Fibroblast of lung (primary cell): ENCODE data around the gene HIPK2.

Experiments
- EZH2 ChIP-seq: IDR thresholded peaks from 2 replicates; pipeline ENCODE4 v1.5.1; 2012; ENCODE audit warnings: low read length, control low read depth, mild to moderate bottlenecking; ENCODE audit errors: missing control alignments
- TF ChIP-seq, protein P1 (sequence below), 2 donors: IDR thresholded peaks in 1 of 2; conservative IDR thresholded peaks in 1 of 2; 1 replicate in 1 of 2; 2 replicates in 1 of 2; pipeline ENCODE4 v1.5.1; 2011 to 2012; ENCODE audit warnings: low read length in 2 of 2, control low read depth in 1 of 2, inconsistent platforms in 1 of 2, low read depth in 1 of 2, mild to moderate bottlenecking in 1 of 2

DNA sequence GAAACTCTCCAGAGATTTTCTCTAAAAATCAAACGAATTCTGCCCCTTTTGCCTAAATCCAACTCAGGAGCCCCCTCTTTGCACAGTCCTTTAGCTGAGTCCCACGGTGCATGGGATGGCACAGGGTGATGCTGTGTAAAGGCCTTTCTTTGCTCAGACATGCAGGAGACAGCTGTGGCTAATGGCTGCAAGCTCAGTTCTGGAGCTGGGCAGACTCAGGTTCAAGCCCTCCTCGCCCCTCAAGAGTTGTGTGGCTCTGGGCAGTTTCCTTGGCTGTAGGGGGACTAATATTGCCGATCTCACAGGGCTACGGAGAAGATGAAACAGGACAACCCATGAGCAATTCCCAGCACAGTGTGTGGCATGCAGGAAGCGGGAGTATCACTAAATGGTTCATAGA, 211.7 kb downstream of the HIPK2 start:
- TF ChIP-seq, protein P1, sequence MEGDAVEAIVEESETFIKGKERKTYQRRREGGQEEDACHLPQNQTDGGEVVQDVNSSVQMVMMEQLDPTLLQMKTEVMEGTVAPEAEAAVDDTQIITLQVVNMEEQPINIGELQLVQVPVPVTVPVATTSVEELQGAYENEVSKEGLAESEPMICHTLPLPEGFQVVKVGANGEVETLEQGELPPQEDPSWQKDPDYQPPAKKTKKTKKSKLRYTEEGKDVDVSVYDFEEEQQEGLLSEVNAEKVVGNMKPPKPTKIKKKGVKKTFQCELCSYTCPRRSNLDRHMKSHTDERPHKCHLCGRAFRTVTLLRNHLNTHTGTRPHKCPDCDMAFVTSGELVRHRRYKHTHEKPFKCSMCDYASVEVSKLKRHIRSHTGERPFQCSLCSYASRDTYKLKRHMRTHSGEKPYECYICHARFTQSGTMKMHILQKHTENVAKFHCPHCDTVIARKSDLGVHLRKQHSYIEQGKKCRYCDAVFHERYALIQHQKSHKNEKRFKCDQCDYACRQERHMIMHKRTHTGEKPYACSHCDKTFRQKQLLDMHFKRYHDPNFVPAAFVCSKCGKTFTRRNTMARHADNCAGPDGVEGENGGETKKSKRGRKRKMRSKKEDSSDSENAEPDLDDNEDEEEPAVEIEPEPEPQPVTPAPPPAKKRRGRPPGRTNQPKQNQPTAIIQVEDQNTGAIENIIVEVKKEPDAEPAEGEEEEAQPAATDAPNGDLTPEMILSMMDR (conservative IDR thresholded peaks at IDR 0.05 in 1 of 2, IDR thresholded peaks at IDR 0.05 in 1 of 2; ENCODE audit: low read depth in 1 of 2, low read length in 2 of 2) = no peak
- no peak for TF ChIP-seq EZH2
